Measurements from ENCODE around the gene LIPN. TPM values are rescaled to one million over a fixed set of nuclear protein-coding genes. Genes with fewer than 3 reads are reported as not detected.

Gene LIPN
- total RNA-seq, 1 donor from 2014 or later: not detected

GRCh38 chr10:88810196-88810961, 50.6 kb downstream of the LIPN start:
- intact Hi-C loops (cut with DNase I): no loop called here
- DNase-seq (no peak), ATAC-seq (ENCODE audit: poor library complexity) (peak; percentile 53)

- DNase-seq (no peak), ATAC-seq (ENCODE audit: poor library complexity) (no peak)
- intact Hi-C loops (cut with DNase I): no loop called here
Observed at GRCh38 chr10:88813200-88813599, 53.4 kb downstream of the LIPN start.

GRCh38 chr10:88819290-88819689, 59.5 kb downstream of the LIPN start:
- DNase-seq (no peak), ATAC-seq (ENCODE audit: poor library complexity) (no peak)
- intact Hi-C loops (cut with DNase I): no loop called here

GRCh38 chr10:88820748-88821401, 61.1 kb downstream of the LIPN start:
- DNase-seq (no peak), ATAC-seq (ENCODE audit: poor library complexity) (no peak)
- intact Hi-C loops (cut with DNase I): no loop called here

GRCh38 chr10:88826388-88826787, 66.6 kb downstream of the LIPN start:
- intact Hi-C loops (cut with DNase I): no loop called here
- DNase-seq (no peak), ATAC-seq (ENCODE audit: poor library complexity) (no peak)

- ATAC-seq (ENCODE audit: poor library complexity) (no peak), DNase-seq (no peak)
Observed at GRCh38 chr10:88827671-88828070, 67.9 kb downstream of the LIPN start.

GRCh38 chr10:88828310-88828709, 68.5 kb downstream of the LIPN start:
- ATAC-seq (ENCODE audit: poor library complexity): no peak
- no peak for DNase-seq
- intact Hi-C loops (cut with DNase I): no loop called here

More at GRCh38 chr10:88827671-88828070, 67.9 kb downstream of the LIPN start:
- intact Hi-C loops (cut with DNase I): no loop called here

Other genes starting within 250 kb of the LIPN start
- 22.5 TPM for gene RNLS, start 176.7 kb upstream of the LIPN start, total RNA-seq
- not detected for gene LIPJ, start 173.3 kb upstream of the LIPN start, total RNA-seq
- not detected for gene LIPF, start 95.6 kb upstream of the LIPN start, total RNA-seq
- not detected for gene LIPK, start 53.8 kb upstream of the LIPN start, total RNA-seq
- gene LIPM, start 42.7 kb downstream of the LIPN start, total RNA-seq: not detected
- not detected for gene ANKRD22, start 91.8 kb downstream of the LIPN start, total RNA-seq
- 2.0 TPM for gene STAMBPL1, start 120.2 kb downstream of the LIPN start, total RNA-seq
- gene ACTA2, start 192.8 kb downstream of the LIPN start, total RNA-seq: 74.5 TPM
- gene FAS, start 230.8 kb downstream of the LIPN start, total RNA-seq: 3.8 TPM